Measurements from ENCODE around the gene ZCCHC10. TPM values are rescaled to one million over a fixed set of nuclear protein-coding genes. Genes with fewer than 3 reads are reported as not detected.

The ZCCHC10 gene
- total and polyA plus RNA-seq, 9 of the 15 experiments (the other 6 are each of a cell fraction or from before 2014, with no cell fraction given): 11.9 to 146 (median 51.8) TPM

- peak overlapping the region; percentile 97 to 100 for H3K9ac ChIP-seq (ENCODE audit: insufficient read depth in 1 of 2, low read depth in 2 of 2, low read length in 2 of 2)
- ChIA-PET CTCF (ENCODE audit: low intra/inter-chr PET ratio) (no interaction called here), POLR2A (interaction anchor here (0.6 to 3.5 kb wide), 18 partner anchors 7 to 765 kb away, joined by 3 to 24 read pairs (median 4); partner anchors contain the start of genes AFF4 and ZCCHC10)
- DNase-seq (ENCODE audit: extremely low read depth in 1 of 4, low spot score in 3 of 4): no peak
- H2AFZ ChIP-seq (ENCODE audit: low read depth, low read length): peak overlapping the region; percentile 83
- FAIRE-seq: no peak
- BruUV-seq (replicated peaks): TSS peak; percentile 88
- under 1% methylated on average over 15 of the region's 15 CpGs for WGBS (ENCODE audit: insufficient coverage, low coverage, missing lambda C conversion rate)
- peak overlapping the region; percentile 95 for H3K4me2 ChIP-seq (ENCODE audit: insufficient read depth, low read length)
- H4K20me1 ChIP-seq (replicated peaks; ENCODE audit: control insufficient read depth, insufficient read depth, low read length): peaks cover 14% of the 10 kb centered on the region
- ATAC-seq: peak; percentile 3
- H3K27me3 ChIP-seq (ENCODE audit: control insufficient read depth in 2 of 2, insufficient read depth in 2 of 2, low read length in 2 of 2): no peaks in the 10 kb centered on the region
- H3K9me3 ChIP-seq (replicated peaks; ENCODE audit: control insufficient read depth, insufficient read depth, low read depth, low read length): no peaks in the 10 kb centered on the region
- in situ Hi-C loops (cut with MboI) (no loop called here), intact Hi-C loops (cut with micrococcal nuclease) (loop anchor here (1.0 to 5.0 kb wide), 3 partner anchors 25 to 104 kb away; partner anchors contain the start of genes AFF4 and ZCCHC10)
- peaks cover 64% of the 10 kb centered on the region for H3K79me2 ChIP-seq (ENCODE audit: control insufficient read depth, insufficient read depth, low read length)
- H3K9me1 ChIP-seq (ENCODE audit: control insufficient read depth, insufficient read depth, low read length): no peaks in the 10 kb centered on the region
- peak overlapping the region; percentile 96 for H3K27ac ChIP-seq (ENCODE audit: extremely low read depth, low read depth, low read length)
- peaks cover 26% of the 10 kb centered on the region for H3K36me3 ChIP-seq (ENCODE audit: control insufficient read depth, insufficient read depth, low read length)
- peak overlapping the region; percentile 81 for H3K4me3 ChIP-seq
- peaks cover 17 to 32% of the 10 kb centered on the region in 2 experiments; a peak in 4 of 5 replicates for H3K4me1 ChIP-seq (replicated peaks in 1 of 2; ENCODE audit: control insufficient read depth in 2 of 2, insufficient read depth in 2 of 2, low read length in 2 of 2)
- TF ChIP-seq MGA (IDR thresholded peaks at IDR 0.05): 0 out of 2 replicates have a peak, but pooled peaks have one; percentile 33
- peak; percentile 57; the same call in 1 of the 2 replicates for TF ChIP-seq SMARCE1 (IDR thresholded peaks at IDR 0.05)
- peak in 1 of 2 experiments; percentile 24; a peak in 2 of 4 replicates for TF ChIP-seq KDM1A (IDR thresholded peaks at IDR 0.05)
- TF ChIP-seq TCF7L2 (IDR thresholded peaks at IDR 0.05; ENCODE audit: low read depth, low read length): no peak
- TF ChIP-seq FOXK1 (CRISPR knock-in tag; IDR thresholded peaks at IDR 0.05; ENCODE audit: borderline replicate concordance): 0 out of 2 replicates have a peak, but pooled peaks have one; percentile 69
- no peak for TF ChIP-seq ETS1 (conservative IDR thresholded peaks at IDR 0.05; ENCODE audit: control insufficient read depth, low read depth, low read length)
- no peak for TF ChIP-seq KAT7 (CRISPR knock-in tag; IDR thresholded peaks at IDR 0.05; ENCODE audit: borderline replicate concordance)
- TF ChIP-seq KLF13 (tag; IDR thresholded peaks at IDR 0.05; ENCODE audit: borderline replicate concordance, low read depth): no peak
- peak; percentile 91 for TF ChIP-seq CHD1 (IDR thresholded peaks at IDR 0.05; ENCODE audit: low read length)
Measured at GRCh38 chr5:133051061-133051541, 24.8 kb upstream of the ZCCHC10 start.
